Stimulated activated memory B cell treated with anti-CD40 and anti-IgM and Interleukin-4, amounts not matched to agents 10 μg/mL and 1 μg/mL and 100 μg/mL, for 72 hours (primary cell): ENCODE results near the gene RIMKLA.

Experiments used
- ATAC-seq: fragments of 150-1000 bp; cut with Tn5 transposase; 2 replicates; pipeline ENCODE4 v1.10.0; 2021
- H3K27ac Mint-ChIP-seq: one replicate; pipeline ENCODE4 v1.8.0; 2022; ENCODE audit warnings: mild to moderate bottlenecking, mixed read lengths
- H3K27me3 Mint-ChIP-seq: one replicate; pipeline ENCODE4 v1.8.0; 2022; ENCODE audit warnings: mixed read lengths
- H3K36me3 Mint-ChIP-seq: one replicate; pipeline ENCODE4 v1.8.0; 2022; ENCODE audit warnings: mixed read lengths
- H3K4me1 Mint-ChIP-seq: one replicate; pipeline ENCODE4 v1.8.0; 2022; ENCODE audit warnings: mixed read lengths
- H3K4me3 Mint-ChIP-seq: one replicate; pipeline ENCODE4 v1.8.0; 2022; ENCODE audit warnings: mild to moderate bottlenecking, moderate library complexity, mixed read lengths
- H3K9me3 Mint-ChIP-seq: one replicate; pipeline ENCODE4 v1.8.0; 2022; ENCODE audit warnings: mixed read lengths

The RIMKLA gene

DNA sequence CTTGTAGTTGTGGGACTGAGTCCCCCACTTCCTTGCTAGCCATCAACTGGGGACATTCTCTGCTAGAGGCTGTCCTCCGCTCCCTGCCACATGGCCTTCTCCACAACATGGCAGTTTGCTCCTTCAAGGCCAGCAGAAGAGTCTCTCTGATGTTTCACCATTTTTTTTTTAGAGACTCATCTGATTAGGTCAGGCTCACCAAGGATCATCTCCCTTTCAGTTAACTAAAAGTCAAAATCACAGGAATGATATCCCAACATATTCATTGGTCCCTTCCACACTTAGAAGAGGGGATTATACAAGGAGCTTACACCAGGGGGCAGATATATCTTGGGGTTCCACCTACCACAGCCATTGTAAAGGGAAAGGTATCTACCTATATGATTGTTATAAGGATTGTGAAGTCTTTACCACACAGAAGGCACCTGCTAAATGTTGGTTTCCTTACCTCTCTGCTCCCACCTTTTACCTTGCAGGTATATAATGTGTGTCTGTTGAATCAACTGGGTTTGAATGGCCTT, 23.3 kb downstream of the RIMKLA start:
- peaks cover 24% of the 10 kb centered on the region for H3K27me3 Mint-ChIP-seq
- no peak for ATAC-seq
- no peaks in the 10 kb centered on the region for H3K4me1 Mint-ChIP-seq
- H3K27ac Mint-ChIP-seq, result no peak overlapping the region
- H3K4me3 Mint-ChIP-seq, result no peak overlapping the region
- H3K9me3 Mint-ChIP-seq, result no peaks in the 10 kb centered on the region
- H3K36me3 Mint-ChIP-seq, result no peaks in the 10 kb centered on the region

DNA sequence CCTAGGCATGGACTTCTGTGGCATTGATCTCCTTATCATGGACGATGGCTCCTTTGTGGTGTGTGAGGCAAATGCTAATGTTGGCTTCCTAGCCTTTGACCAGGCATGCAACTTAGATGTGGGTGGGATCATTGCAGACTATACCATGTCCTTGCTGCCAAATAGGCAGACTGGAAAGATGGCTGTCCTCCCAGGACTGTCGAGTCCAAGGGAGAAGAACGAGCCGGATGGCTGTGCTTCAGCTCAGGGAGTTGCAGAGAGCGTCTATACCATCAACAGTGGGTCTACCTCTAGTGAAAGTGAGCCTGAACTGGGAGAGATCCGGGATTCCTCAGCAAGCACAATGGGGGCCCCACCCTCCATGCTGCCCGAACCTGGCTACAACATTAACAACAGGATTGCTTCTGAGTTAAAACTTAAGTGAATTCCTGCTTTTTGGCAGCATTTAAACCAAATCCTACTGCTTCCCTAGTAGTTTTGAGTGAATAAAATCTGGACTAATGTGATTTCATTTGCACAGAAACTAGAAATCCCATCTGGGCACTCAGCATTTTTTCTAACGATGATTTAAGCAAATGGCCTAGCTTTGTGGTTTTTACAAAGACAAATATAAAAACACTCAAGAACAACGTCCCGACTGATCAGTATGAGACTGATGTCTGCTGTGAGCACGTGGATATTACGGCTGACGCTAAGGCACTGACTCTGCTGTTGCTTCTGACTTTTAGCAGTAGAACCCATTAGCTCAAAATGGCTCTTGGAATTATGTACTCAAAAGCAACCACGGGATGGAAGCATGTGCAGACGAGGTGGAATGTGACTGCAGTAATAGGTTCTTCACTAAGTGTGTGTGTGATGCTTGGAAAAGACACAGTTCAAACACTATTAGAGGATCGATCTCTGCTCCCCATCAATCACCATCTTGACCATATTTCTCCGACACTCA, 34.2 kb downstream of the RIMKLA start:
- H3K36me3 Mint-ChIP-seq, result no peaks in the 10 kb centered on the region
- no peak overlapping the region for H3K4me3 Mint-ChIP-seq
- H3K9me3 Mint-ChIP-seq, result no peaks in the 10 kb centered on the region
- H3K4me1 Mint-ChIP-seq, result no peaks in the 10 kb centered on the region
- ATAC-seq, result no peak
- no peak overlapping the region for H3K27ac Mint-ChIP-seq
- H3K27me3 Mint-ChIP-seq, result peaks cover 32% of the 10 kb centered on the region

DNA sequence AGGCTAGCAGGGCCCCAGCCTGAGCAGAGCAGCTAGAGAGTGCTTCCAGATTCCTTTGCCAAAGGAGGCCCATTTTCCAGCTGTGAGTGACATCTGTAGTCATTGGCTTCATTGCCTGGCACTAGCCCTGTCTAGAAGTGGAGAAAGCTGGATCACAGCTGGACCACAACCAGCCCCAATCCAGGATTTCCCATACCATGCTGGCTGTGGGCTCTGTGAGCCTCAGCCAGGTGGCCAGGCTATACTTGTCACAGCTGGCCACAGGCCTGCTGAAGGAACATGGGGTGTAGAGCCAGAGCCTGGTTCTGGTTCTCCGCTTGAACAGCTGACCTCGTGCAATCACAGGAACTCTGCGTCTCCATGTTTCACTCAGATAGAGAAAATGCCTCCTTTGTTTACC, 36.6 kb downstream of the RIMKLA start:
- H3K36me3 Mint-ChIP-seq, result no peaks in the 10 kb centered on the region

DNA sequence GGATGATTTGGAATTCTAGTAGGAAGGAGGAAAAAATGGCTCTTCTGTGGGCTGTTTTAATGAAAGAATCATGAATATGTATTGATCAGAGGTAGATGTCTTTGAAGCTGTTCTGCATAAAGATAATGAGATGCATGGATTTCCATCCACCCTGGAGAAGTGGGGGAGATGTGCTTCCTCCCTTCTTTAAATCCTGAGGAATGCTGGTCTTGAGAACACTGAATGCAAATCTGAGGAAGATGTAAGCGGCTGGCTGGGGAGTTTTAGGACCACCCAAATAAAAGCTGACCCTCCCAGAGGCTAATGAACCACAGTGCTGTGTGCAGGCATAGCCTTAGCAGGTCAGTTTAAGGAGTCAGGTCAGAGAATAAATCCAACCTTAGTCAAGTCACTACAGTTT, 37.9 kb downstream of the RIMKLA start:
- no peaks in the 10 kb centered on the region for H3K4me1 Mint-ChIP-seq
- peaks cover 34% of the 10 kb centered on the region for H3K27me3 Mint-ChIP-seq
- H3K27ac Mint-ChIP-seq, result no peak overlapping the region
- H3K36me3 Mint-ChIP-seq, result no peaks in the 10 kb centered on the region
- ATAC-seq, result no peak
- H3K4me3 Mint-ChIP-seq, result no peak overlapping the region
- H3K9me3 Mint-ChIP-seq, result no peaks in the 10 kb centered on the region

More for the DNA sequence above, 36.6 kb downstream of the RIMKLA start:
- H3K27me3 Mint-ChIP-seq, result peaks cover 31% of the 10 kb centered on the region
- H3K27ac Mint-ChIP-seq, result no peak overlapping the region
- H3K4me3 Mint-ChIP-seq, result no peak overlapping the region
- ATAC-seq, result no peak
- no peaks in the 10 kb centered on the region for H3K4me1 Mint-ChIP-seq
- no peaks in the 10 kb centered on the region for H3K9me3 Mint-ChIP-seq

DNA sequence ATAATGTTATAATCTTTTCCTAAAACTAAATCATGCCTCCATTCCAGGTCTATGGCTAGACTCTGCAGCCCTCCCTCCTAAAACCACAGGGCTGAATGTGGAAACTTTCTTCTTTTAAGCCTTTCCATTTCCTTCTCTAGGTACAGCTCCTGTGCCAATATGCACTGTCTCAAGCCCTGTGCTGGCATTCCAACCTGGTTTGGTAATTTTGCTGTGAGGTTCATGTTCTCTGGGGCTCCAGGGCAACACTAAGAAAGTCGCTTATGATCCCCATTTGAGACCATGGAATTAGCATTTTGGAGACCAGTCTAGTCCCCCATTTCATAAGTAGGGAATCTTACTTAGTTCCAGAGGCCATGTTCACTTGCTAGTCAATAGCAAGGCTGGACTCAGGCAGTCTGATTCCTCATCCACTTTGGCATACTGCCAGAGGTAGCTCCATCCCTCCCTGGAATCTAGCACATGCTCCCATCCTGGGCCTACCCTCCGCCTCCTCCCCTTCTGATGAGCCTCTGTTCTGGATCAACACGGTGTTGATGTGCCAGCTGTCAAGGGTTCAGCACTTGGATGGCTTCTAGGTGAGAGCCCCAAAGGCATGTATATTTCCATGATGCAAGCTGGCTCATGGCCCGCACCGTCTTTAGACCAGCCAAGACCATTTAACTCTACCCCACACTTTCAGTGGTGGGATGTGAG, 38.7 kb downstream of the RIMKLA start:
- Mint-ChIP-seq H3K27ac (no peak overlapping the region), H3K9me3 (no peaks in the 10 kb centered on the region), H3K27me3 (peaks cover 39% of the 10 kb centered on the region), H3K36me3 (no peaks in the 10 kb centered on the region), H3K4me3 (no peak overlapping the region), H3K4me1 (no peaks in the 10 kb centered on the region)
- ATAC-seq, result no peak

DNA sequence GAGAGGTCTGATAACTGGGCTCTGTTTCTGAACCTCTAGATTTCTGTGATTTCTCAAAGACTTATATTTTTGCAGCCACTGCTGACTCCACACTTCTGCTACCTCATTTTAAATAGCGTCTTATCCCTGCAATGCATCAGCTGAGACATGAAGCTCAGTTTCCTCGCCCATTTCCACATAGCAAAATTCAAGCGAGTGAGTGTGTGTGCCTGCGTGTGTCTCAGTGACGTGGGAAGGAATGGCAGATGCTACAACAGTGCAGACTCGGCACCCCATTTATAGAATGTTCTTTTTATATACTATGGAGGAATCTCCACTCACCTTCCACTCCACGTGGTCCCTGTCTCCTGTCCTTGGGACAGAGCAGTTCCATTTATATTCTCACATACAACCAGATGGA, 39.5 kb downstream of the RIMKLA start:
- Mint-ChIP-seq H3K27ac (no peak overlapping the region), H3K4me3 (no peak overlapping the region), H3K36me3 (no peaks in the 10 kb centered on the region), H3K27me3 (peaks cover 34% of the 10 kb centered on the region), H3K9me3 (no peaks in the 10 kb centered on the region), H3K4me1 (no peaks in the 10 kb centered on the region)
- no peak for ATAC-seq

DNA sequence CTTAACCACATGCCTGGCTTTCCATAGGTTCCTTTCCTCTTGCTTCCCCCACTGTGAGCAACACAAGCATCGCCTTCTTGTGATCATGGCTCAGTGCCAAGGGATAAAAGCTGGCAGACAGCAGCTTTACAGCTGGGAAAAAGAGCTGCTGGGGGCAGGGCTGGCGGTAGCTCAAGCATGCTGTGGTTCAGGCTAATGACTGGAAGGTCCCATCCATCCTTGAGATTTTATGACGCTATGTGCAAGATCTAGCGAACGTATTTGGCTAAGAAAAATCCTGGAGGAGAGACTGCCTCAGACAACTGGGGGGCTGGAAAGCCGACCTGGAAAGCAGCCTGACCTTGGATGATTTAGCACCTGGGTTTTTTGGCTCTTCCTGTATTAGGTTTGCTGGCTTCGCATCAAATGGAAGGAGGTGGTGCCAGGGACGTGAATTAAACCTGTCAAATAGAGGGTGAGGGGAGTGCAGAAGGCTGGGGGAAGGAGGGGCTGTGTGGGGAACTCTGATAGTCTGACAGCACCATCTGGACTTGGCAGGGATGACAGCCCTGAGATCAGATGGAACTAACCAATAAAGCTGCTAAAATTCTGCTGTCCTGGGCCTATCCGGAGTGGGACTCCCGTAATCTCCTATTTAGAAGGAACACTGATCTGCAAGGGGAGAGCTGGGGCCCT, 40.5 kb downstream of the RIMKLA start:
- Mint-ChIP-seq H3K4me1 (no peaks in the 10 kb centered on the region), H3K27me3 (peaks cover 29% of the 10 kb centered on the region), H3K9me3 (no peaks in the 10 kb centered on the region), H3K4me3 (no peak overlapping the region), H3K27ac (no peak overlapping the region), H3K36me3 (no peaks in the 10 kb centered on the region)
- ATAC-seq, result no peak

DNA sequence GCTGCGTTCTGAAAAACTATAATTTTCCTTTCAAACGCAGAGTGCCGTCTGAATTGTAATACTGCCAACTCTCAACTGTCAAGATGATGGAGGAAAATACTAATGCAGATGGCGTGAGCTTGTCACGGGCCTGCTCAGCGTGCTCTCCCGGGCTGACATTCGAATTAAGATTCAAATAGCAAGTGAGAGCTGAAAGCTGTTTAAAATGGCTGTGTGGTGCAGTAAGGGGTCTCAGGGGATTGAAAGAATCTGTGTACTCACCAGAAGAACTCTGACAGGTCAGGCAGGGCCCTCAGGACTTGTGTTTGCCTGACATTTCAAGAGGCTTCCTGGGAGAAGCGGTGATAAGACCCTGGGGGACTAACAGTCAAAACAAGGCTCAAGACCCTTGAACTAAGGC, 42.1 kb downstream of the RIMKLA start:
- H3K9me3 Mint-ChIP-seq, result no peaks in the 10 kb centered on the region
- H3K27ac Mint-ChIP-seq, result no peak overlapping the region
- no peak for ATAC-seq
- no peak overlapping the region for H3K4me3 Mint-ChIP-seq
- no peaks in the 10 kb centered on the region for H3K4me1 Mint-ChIP-seq
- H3K27me3 Mint-ChIP-seq, result peaks cover 29% of the 10 kb centered on the region
- H3K36me3 Mint-ChIP-seq, result no peaks in the 10 kb centered on the region

DNA sequence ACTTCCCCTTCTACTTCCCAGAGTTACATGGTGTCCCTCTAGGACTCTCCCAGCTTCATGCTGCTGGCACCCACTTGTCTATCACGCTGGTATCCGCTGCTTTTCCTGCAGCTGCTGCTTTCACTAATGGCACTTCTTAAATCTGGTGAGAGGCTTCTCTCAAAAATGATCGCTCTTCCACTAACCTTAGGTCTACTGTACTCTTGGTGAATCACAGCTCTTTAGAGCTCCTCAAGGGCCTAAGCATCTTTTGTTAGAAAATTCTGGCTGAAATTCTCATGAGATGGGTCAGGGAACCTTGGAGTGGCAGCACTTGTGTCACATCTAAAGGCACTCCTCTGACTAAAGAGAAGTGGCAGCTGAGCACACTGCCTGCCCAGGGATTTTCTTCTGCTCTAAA, 43.1 kb downstream of the RIMKLA start:
- H3K4me3 Mint-ChIP-seq, result no peak overlapping the region
- ATAC-seq, result no peak
- no peaks in the 10 kb centered on the region for H3K36me3 Mint-ChIP-seq
- no peaks in the 10 kb centered on the region for H3K9me3 Mint-ChIP-seq
- no peaks in the 10 kb centered on the region for H3K4me1 Mint-ChIP-seq
- peaks cover 29% of the 10 kb centered on the region for H3K27me3 Mint-ChIP-seq
- no peak overlapping the region for H3K27ac Mint-ChIP-seq

DNA sequence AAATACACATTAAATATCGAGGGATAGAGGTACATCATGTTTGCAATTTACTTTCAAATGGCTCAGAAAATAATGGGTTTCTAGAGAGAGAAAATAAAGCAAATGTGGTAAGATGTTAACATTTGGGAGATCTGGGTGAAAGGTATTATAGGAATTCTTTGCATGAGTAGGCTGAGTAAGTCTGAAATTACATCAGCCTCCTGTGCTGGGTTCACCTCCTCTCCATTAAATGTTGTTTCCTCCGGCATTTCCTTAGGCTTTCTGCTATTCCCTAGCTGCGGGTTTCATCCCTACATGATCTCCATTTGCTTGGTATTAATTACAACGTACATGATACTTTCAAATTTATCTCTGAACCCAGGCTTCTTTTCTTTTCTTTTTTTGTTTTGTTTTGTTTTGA, 43.6 kb downstream of the RIMKLA start:
- Mint-ChIP-seq H3K27me3 (peaks cover 29% of the 10 kb centered on the region), H3K27ac (no peak overlapping the region), H3K4me1 (no peaks in the 10 kb centered on the region), H3K36me3 (no peaks in the 10 kb centered on the region), H3K9me3 (no peaks in the 10 kb centered on the region), H3K4me3 (no peak overlapping the region)
- no peak for ATAC-seq

DNA sequence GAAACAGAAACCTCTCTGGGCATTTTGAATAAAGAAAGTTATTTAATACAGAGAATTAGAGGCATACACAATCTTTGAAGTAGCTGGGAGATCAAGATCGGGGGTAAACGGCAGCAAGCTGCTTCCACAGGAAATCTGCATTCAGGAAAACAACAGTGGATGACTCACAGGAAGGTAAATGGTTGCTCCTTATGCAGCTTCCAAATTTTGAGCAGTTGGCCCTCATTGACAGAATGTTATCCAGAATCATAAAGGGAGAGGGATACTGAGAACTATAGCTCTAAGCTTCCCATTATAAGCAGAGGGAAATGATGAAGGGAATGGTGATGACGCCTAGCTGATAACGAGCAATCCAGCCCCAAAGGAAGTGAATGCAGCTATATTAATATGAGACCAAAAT, 46.6 kb downstream of the RIMKLA start:
- Mint-ChIP-seq H3K27ac (no peak overlapping the region), H3K9me3 (no peaks in the 10 kb centered on the region), H3K36me3 (no peaks in the 10 kb centered on the region), H3K4me1 (no peaks in the 10 kb centered on the region), H3K4me3 (no peak overlapping the region), H3K27me3 (peaks cover 14% of the 10 kb centered on the region)
- no peak for ATAC-seq

DNA sequence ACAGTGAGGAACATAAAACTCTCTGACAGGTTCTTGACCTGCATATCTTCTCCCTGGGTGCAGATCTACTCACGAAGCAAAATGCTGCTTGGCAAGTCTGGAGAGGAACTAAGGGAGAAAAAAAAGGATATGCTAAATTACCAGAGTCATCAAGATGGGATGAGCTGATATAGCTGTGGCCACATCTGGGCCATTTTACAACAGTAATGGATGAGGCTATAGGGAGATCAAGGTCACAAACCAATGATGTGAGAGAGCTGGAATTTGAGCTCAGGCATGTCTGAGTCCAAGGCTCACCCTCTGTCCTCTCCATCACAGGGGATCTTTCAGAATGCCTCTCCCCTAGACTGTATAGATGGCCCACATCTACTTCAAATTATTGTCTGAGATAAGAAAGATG, 49.0 kb downstream of the RIMKLA start:
- H3K36me3 Mint-ChIP-seq, result no peaks in the 10 kb centered on the region
- no peaks in the 10 kb centered on the region for H3K27me3 Mint-ChIP-seq
- ATAC-seq, result no peak
- no peak overlapping the region for H3K4me3 Mint-ChIP-seq
- H3K9me3 Mint-ChIP-seq, result no peaks in the 10 kb centered on the region
- no peaks in the 10 kb centered on the region for H3K4me1 Mint-ChIP-seq
- no peak overlapping the region for H3K27ac Mint-ChIP-seq

DNA sequence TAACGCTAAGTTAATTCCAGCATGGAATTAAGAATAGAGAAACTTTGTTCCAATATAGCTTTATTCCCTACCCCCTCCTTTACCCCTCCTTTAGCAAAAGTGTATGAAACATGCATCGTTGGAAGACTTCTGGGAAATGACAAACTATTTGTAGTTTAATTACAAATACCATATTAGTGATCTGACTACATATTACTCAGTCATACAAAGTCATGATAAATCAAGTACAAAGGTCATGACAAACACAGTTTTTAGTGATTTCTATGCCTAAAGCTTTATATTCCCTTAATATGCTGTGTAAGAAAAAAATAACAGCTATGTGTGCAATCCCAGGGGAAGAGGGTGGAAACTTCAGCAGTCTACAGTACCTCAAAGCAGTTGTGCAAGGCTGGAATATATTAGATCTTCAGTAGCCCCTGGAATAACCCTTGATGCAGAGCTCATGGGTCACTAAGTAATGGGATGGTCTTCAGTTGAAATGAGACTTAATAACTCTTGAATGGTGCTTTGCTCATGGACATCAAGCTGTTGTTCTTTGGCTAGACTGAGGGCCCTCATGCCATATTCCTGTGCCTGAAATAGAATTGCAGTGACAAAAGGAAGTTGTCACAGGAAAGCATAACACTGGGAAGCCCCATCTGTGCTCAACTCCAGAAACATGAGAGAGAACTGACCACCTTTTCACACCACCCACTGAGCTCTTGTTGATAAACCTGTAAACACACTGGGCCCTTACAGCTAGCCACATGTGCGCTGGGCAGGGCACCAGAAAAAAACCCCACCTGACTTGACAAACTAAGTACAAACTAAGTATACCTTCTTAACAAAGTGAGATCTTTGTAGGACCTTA, 49.9 kb downstream of the RIMKLA start:
- Mint-ChIP-seq H3K36me3 (no peaks in the 10 kb centered on the region), H3K4me3 (no peak overlapping the region), H3K9me3 (no peaks in the 10 kb centered on the region), H3K27me3 (no peaks in the 10 kb centered on the region), H3K4me1 (no peaks in the 10 kb centered on the region), H3K27ac (no peak overlapping the region)
- ATAC-seq, result no peak

DNA sequence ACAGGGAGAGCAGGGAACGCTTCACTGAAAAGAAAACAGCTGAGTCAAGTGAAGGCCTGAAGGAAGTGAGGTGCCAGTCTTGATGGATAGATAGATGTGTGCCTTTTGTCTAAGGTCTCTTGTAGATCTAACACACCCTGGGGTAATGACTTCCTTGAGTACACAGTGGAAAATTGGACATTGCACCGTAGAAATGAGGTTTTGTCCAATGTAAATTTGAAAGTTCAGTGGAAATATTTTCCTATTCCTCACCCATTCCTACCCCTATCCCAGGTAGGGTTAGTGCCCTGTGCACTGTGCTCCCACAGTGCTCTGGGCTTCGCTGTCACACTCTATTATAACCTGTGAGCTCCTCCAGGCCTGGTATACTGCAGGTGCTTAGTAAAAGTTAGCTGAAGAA, 50.9 kb downstream of the RIMKLA start:
- H3K27me3 Mint-ChIP-seq, result no peaks in the 10 kb centered on the region
- no peaks in the 10 kb centered on the region for H3K9me3 Mint-ChIP-seq
- H3K4me1 Mint-ChIP-seq, result no peaks in the 10 kb centered on the region
- H3K4me3 Mint-ChIP-seq, result no peak overlapping the region
- ATAC-seq, result no peak
- H3K27ac Mint-ChIP-seq, result no peak overlapping the region
- H3K36me3 Mint-ChIP-seq, result no peaks in the 10 kb centered on the region

DNA sequence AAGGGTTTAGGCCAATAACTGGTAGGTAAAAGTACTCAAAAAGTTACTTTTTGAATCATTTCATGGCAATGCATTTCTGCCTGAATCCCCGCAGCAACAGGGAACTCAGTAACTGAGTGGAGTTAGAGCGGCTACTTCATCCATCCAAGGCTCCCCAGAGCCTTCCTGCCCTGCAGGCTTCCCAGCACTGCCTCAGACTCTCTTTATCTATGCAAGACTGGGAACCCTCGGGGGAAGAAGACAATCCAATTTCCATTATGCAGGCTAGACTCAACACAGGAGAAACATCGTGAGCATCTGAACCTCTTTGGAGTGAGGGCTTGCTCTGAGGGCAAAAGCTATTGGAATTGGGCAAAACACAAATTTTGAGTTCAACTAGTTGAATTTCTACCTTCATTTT, 52.1 kb downstream of the RIMKLA start:
- H3K9me3 Mint-ChIP-seq, result no peaks in the 10 kb centered on the region
- no peak overlapping the region for H3K27ac Mint-ChIP-seq
- H3K27me3 Mint-ChIP-seq, result peaks cover 9% of the 10 kb centered on the region
- H3K36me3 Mint-ChIP-seq, result no peaks in the 10 kb centered on the region
- H3K4me1 Mint-ChIP-seq, result no peaks in the 10 kb centered on the region
- no peak for ATAC-seq
- H3K4me3 Mint-ChIP-seq, result no peak overlapping the region
